Measurements from ENCODE around the gene BABAM1.
A peak's percentile ranks its signal among the peaks of the same experiment; 100 is the strongest.

BABAM1 gene

GRCh38 chr19:17242431-17243208, 24.6 kb upstream of the BABAM1 start:
- FAIRE-seq (no peak), DNase-seq (ENCODE audit: extremely low spot score, insufficient read length, low read depth) (no peak)

- FAIRE-seq (no peak), DNase-seq (ENCODE audit: extremely low spot score, insufficient read length, low read depth) (no peak)
Observed at GRCh38 chr19:17243211-17243829, 23.9 kb upstream of the BABAM1 start.

GRCh38 chr19:17243830-17244617, 23.2 kb upstream of the BABAM1 start:
- no peak for FAIRE-seq
- no peak for DNase-seq (ENCODE audit: extremely low spot score, insufficient read length, low read depth)

GRCh38 chr19:17244618-17245534, 22.4 kb upstream of the BABAM1 start:
- no peak for DNase-seq (ENCODE audit: extremely low spot score, insufficient read length, low read depth)

GRCh38 chr19:17245535-17245984, 21.7 kb upstream of the BABAM1 start, which contains the start of gene NR2F6:
Gene NR2F6, minus strand, starts transcription at chr19:17245919. Its CDS starts 699 bp downstream, at chr19:17245220.
- FAIRE-seq (no peak), DNase-seq (ENCODE audit: extremely low spot score, insufficient read length, low read depth) (peak; percentile 22)

More at GRCh38 chr19:17244618-17245534, 22.4 kb upstream of the BABAM1 start:
- no peak for FAIRE-seq

- FAIRE-seq, result no peak
- no peak for DNase-seq (ENCODE audit: extremely low spot score, insufficient read length, low read depth)
Observed at GRCh38 chr19:17246681-17247425, 20.4 kb upstream of the BABAM1 start.

- FAIRE-seq (no peak), DNase-seq (ENCODE audit: extremely low spot score, insufficient read length, low read depth) (no peak)
Observed at GRCh38 chr19:17248011-17248776, 19.0 kb upstream of the BABAM1 start.

GRCh38 chr19:17249887-17250548, 17.2 kb upstream of the BABAM1 start:
- DNase-seq (ENCODE audit: extremely low spot score, insufficient read length, low read depth) (no peak), FAIRE-seq (no peak)

GRCh38 chr19:17254636-17255035, 12.6 kb upstream of the BABAM1 start:
- no peak for DNase-seq (ENCODE audit: extremely low spot score, insufficient read length, low read depth)
- no peak for FAIRE-seq

- DNase-seq (ENCODE audit: extremely low spot score, insufficient read length, low read depth) (no peak), FAIRE-seq (no peak)
Observed at GRCh38 chr19:17255150-17255621, 12.1 kb upstream of the BABAM1 start.

GRCh38 chr19:17256130-17256529, 11.1 kb upstream of the BABAM1 start:
- FAIRE-seq (no peak), DNase-seq (ENCODE audit: extremely low spot score, insufficient read length, low read depth) (no peak)

- no peak for FAIRE-seq
- DNase-seq (ENCODE audit: extremely low spot score, insufficient read length, low read depth), result no peak
Observed at GRCh38 chr19:17259118-17259780, 8.0 kb upstream of the BABAM1 start.

GRCh38 chr19:17259934-17260333, 7.3 kb upstream of the BABAM1 start:
- no peak for FAIRE-seq
- DNase-seq (ENCODE audit: extremely low spot score, insufficient read length, low read depth), result no peak

GRCh38 chr19:17260842-17261325, 6.4 kb upstream of the BABAM1 start:
- peak; percentile 84 for DNase-seq (ENCODE audit: extremely low spot score, insufficient read length, low read depth)
- peak; percentile 94 for FAIRE-seq

- FAIRE-seq, result no peak
- no peak for DNase-seq (ENCODE audit: extremely low spot score, insufficient read length, low read depth)
Observed at GRCh38 chr19:17262557-17262956, 4.7 kb upstream of the BABAM1 start.

- FAIRE-seq (no peak), DNase-seq (ENCODE audit: extremely low spot score, insufficient read length, low read depth) (no peak)
Observed at GRCh38 chr19:17263712-17264640, 3.3 kb upstream of the BABAM1 start.

Data from GM18507 (cell line).